ENCODE results near the gene YAP1. TPM values are rescaled to one million over a fixed set of nuclear protein-coding genes. Genes with fewer than 3 reads are reported as not detected.

Gene YAP1
- total and polyA plus RNA-seq, 2 donors (not counting 1 experiment from before 2014, with no cell fraction given), result 116 to 169 TPM

- Histone ChIP-seq H3K4me1 (ENCODE audit: control insufficient read depth, extremely low read depth, insufficient read depth, low read length) (no peaks in the 10 kb centered on the region), H3K36me3 (ENCODE audit: control insufficient read depth, insufficient read depth, low read length) (peaks cover 1% of the 10 kb centered on the region), H3K27ac (ENCODE audit: insufficient read depth, low read length) (no peak overlapping the region), H3K9ac (ENCODE audit: insufficient read depth, low read length) (no peak overlapping the region), H3K9me3 (ENCODE audit: control insufficient read depth, insufficient read depth, low read depth, low read length) (no peaks in the 10 kb centered on the region), H3K4me3 (replicated peaks in 1 of 4; ENCODE audit: control extremely low read depth in 1 of 4, insufficient read depth in 1 of 4, low read depth in 3 of 4, low read length in 4 of 4) (no peak overlapping the region), H3K4me2 (ENCODE audit: extremely low read depth, insufficient read depth, low read length) (no peak overlapping the region), H3K79me2 (ENCODE audit: control insufficient read depth, insufficient read depth, low read length) (peaks cover 17% of the 10 kb centered on the region), H2AFZ (ENCODE audit: low read length) (no peak overlapping the region), H4K20me1 (ENCODE audit: control insufficient read depth, extremely low read depth, insufficient read depth, low read length) (no peaks in the 10 kb centered on the region), H3K27me3 (ENCODE audit: control insufficient read depth, insufficient read depth, low read length) (no peaks in the 10 kb centered on the region)
- no peak for DNase-seq (ENCODE audit: low read depth in 2 of 2)
- no peak for TF ChIP-seq CTCF (conservative IDR thresholded peaks at IDR 0.05 in 1 of 2, IDR thresholded peaks at IDR 0.05 in 1 of 2; ENCODE audit: low read depth in 1 of 2, low read length in 2 of 2)
- no peak for TF ChIP-seq EZH2 (IDR thresholded peaks at IDR 0.05; ENCODE audit: low read length, missing control alignments)
These were observed 91.5 kb downstream of the YAP1 start for GRCh38 chr11:102201776-102202175.

- Histone ChIP-seq H4K20me1 (ENCODE audit: control insufficient read depth, extremely low read depth, insufficient read depth, low read length) (no peaks in the 10 kb centered on the region), H3K4me1 (ENCODE audit: control insufficient read depth, extremely low read depth, insufficient read depth, low read length) (no peaks in the 10 kb centered on the region), H3K36me3 (ENCODE audit: control insufficient read depth, insufficient read depth, low read length) (peaks cover 1% of the 10 kb centered on the region), H3K27ac (ENCODE audit: insufficient read depth, low read length) (no peak overlapping the region), H3K9ac (ENCODE audit: insufficient read depth, low read length) (no peak overlapping the region), H2AFZ (ENCODE audit: low read length) (no peak overlapping the region), H3K79me2 (ENCODE audit: control insufficient read depth, insufficient read depth, low read length) (peaks cover 15% of the 10 kb centered on the region), H3K4me3 (replicated peaks in 1 of 4; ENCODE audit: control extremely low read depth in 1 of 4, insufficient read depth in 1 of 4, low read depth in 3 of 4, low read length in 4 of 4) (no peak overlapping the region), H3K9me3 (ENCODE audit: control insufficient read depth, insufficient read depth, low read depth, low read length) (no peaks in the 10 kb centered on the region), H3K27me3 (ENCODE audit: control insufficient read depth, insufficient read depth, low read length) (no peaks in the 10 kb centered on the region), H3K4me2 (ENCODE audit: extremely low read depth, insufficient read depth, low read length) (no peak overlapping the region)
- TF ChIP-seq CTCF (conservative IDR thresholded peaks at IDR 0.05 in 1 of 2, IDR thresholded peaks at IDR 0.05 in 1 of 2; ENCODE audit: low read depth in 1 of 2, low read length in 2 of 2) (no peak), EZH2 (IDR thresholded peaks at IDR 0.05; ENCODE audit: low read length, missing control alignments) (no peak)
- DNase-seq (ENCODE audit: low read depth in 2 of 2), result no peak
These were observed 92.7 kb downstream of the YAP1 start for GRCh38 chr11:102202972-102203371.

- TF ChIP-seq EZH2 (IDR thresholded peaks at IDR 0.05; ENCODE audit: low read length, missing control alignments) (no peak), CTCF (conservative IDR thresholded peaks at IDR 0.05 in 1 of 2, IDR thresholded peaks at IDR 0.05 in 1 of 2; ENCODE audit: low read depth in 1 of 2, low read length in 2 of 2) (no peak)
- no peak overlapping the region for H3K4me2 ChIP-seq (ENCODE audit: extremely low read depth, insufficient read depth, low read length)
- no peaks in the 10 kb centered on the region for H4K20me1 ChIP-seq (ENCODE audit: control insufficient read depth, extremely low read depth, insufficient read depth, low read length)
- H3K4me1 ChIP-seq (ENCODE audit: control insufficient read depth, extremely low read depth, insufficient read depth, low read length), result no peaks in the 10 kb centered on the region
- H3K9ac ChIP-seq (ENCODE audit: insufficient read depth, low read length), result no peak overlapping the region
- H3K9me3 ChIP-seq (ENCODE audit: control insufficient read depth, insufficient read depth, low read depth, low read length), result no peaks in the 10 kb centered on the region
- H3K27ac ChIP-seq (ENCODE audit: insufficient read depth, low read length), result no peak overlapping the region
- H3K27me3 ChIP-seq (ENCODE audit: control insufficient read depth, insufficient read depth, low read length), result no peaks in the 10 kb centered on the region
- H2AFZ ChIP-seq (ENCODE audit: low read length), result no peak overlapping the region
- no peak overlapping the region for H3K4me3 ChIP-seq (replicated peaks in 1 of 4; ENCODE audit: control extremely low read depth in 1 of 4, insufficient read depth in 1 of 4, low read depth in 3 of 4, low read length in 4 of 4)
- H3K79me2 ChIP-seq (ENCODE audit: control insufficient read depth, insufficient read depth, low read length), result peaks cover 10% of the 10 kb centered on the region
- H3K36me3 ChIP-seq (ENCODE audit: control insufficient read depth, insufficient read depth, low read length), result peaks cover 1% of the 10 kb centered on the region
- no peak for DNase-seq (ENCODE audit: low read depth in 2 of 2)
These were observed 93.9 kb downstream of the YAP1 start for GRCh38 chr11:102204174-102204573.
